ENCODE results near the gene PLIN4. TPM values are rescaled to one million over a fixed set of nuclear protein-coding genes. Genes with fewer than 3 reads are reported as not detected.

Gene PLIN4
- total and polyA plus RNA-seq, 2 experiments from 2014 or later, result 0.08 TPM; not detected in 1

- no peaks in the 10 kb centered on the region for H3F3A ChIP-seq (ENCODE audit: insufficient read depth)
- H3K4me3 ChIP-seq, result no peak overlapping the region
- H2AFZ ChIP-seq, result no peak overlapping the region
- H3K4me1 ChIP-seq (ENCODE audit: insufficient read depth), result no peaks in the 10 kb centered on the region
- no peaks in the 10 kb centered on the region for H3K9me2 ChIP-seq (ENCODE audit: insufficient read depth)
- no peak overlapping the region for H3K4me2 ChIP-seq (ENCODE audit: unreplicated experiment)
- no peaks in the 10 kb centered on the region for H4K20me1 ChIP-seq (ENCODE audit: insufficient read depth)
- DNase-seq, result no peak
- H3K27me3 ChIP-seq (replicated peaks; ENCODE audit: insufficient read depth), result no peaks in the 10 kb centered on the region
- H3K27ac ChIP-seq, result no peak overlapping the region
- no peaks in the 10 kb centered on the region for H3K79me2 ChIP-seq (ENCODE audit: insufficient read depth)
- H3K9ac ChIP-seq, result no peak overlapping the region
- H3K36me3 ChIP-seq (ENCODE audit: low read depth), result no peaks in the 10 kb centered on the region; the same call in 1 of the 2 replicates
- in situ Hi-C loops (cut with MboI), result no loop called here
- no peaks in the 10 kb centered on the region for H3K9me3 ChIP-seq (ENCODE audit: low read depth)
- TF ChIP-seq EZH2phosphoT487 (IDR thresholded peaks at IDR 0.05; ENCODE audit: insufficient read depth, low read depth) (no peak), EZH2 (IDR thresholded peaks at IDR 0.05; ENCODE audit: insufficient read depth, poor library complexity, severe bottlenecking) (no peak)
- WGBS, 2 experiments (ENCODE audit: low coverage in 1 of 2, low lambda C conversion rate in 2 of 2, missing lambda C conversion rate in 2 of 2), result 94 to 96% methylated on average over 11 to 15 of the region's 15 CpGs
These were observed 18.4 kb downstream of the PLIN4 start for GRCh38 chr19:4499855-4500254.

DNA sequence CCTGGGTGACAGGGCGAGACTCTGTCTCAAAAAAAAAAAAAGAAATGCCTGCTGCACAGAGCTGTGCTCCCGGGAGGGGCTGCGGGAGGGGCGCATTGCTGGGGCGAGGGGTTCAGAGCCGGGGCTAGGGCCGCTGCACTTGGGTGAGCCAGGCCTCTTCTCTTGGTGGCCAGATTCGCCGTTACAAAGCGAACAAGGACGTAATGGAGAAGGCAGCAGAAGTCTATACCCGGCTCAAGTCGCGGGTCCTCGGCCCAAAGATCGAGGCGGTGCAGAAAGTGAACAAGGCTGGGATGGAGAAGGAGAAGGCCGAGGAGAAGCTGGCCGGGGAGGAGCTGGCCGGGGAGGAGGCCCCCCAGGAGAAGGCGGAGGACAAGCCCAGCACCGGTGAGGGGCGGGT is 19.0 kb downstream of the PLIN4 start:
- Histone ChIP-seq H2AFZ (no peak overlapping the region), H3F3A (ENCODE audit: insufficient read depth) (no peaks in the 10 kb centered on the region), H3K9me3 (ENCODE audit: low read depth) (no peaks in the 10 kb centered on the region), H3K27me3 (replicated peaks; ENCODE audit: insufficient read depth) (no peaks in the 10 kb centered on the region), H3K79me2 (ENCODE audit: insufficient read depth) (no peaks in the 10 kb centered on the region), H3K4me3 (no peak overlapping the region), H3K4me1 (ENCODE audit: insufficient read depth) (no peaks in the 10 kb centered on the region), H3K9me2 (ENCODE audit: insufficient read depth) (no peaks in the 10 kb centered on the region), H3K4me2 (ENCODE audit: unreplicated experiment) (no peak overlapping the region), H4K20me1 (ENCODE audit: insufficient read depth) (no peaks in the 10 kb centered on the region), H3K36me3 (ENCODE audit: low read depth) (no peaks in the 10 kb centered on the region; the same call in 1 of the 2 replicates), H3K27ac (no peak overlapping the region), H3K9ac (no peak overlapping the region)
- DNase-seq, result no peak
- TF ChIP-seq EZH2phosphoT487 (IDR thresholded peaks at IDR 0.05; ENCODE audit: insufficient read depth, low read depth), result no peak
- TF ChIP-seq EZH2 (IDR thresholded peaks at IDR 0.05; ENCODE audit: insufficient read depth, poor library complexity, severe bottlenecking), result no peak
- WGBS, 2 experiments (ENCODE audit: low coverage in 1 of 2, low lambda C conversion rate in 2 of 2, missing lambda C conversion rate in 2 of 2), result 90 to 95% methylated on average over 11 to 23 of the region's 23 CpGs
- in situ Hi-C loops (cut with MboI), result no loop called here

- no peak overlapping the region for H2AFZ ChIP-seq
- no peaks in the 10 kb centered on the region; the same call in 1 of the 2 replicates for H3K36me3 ChIP-seq (ENCODE audit: low read depth)
- no peak overlapping the region for H3K4me3 ChIP-seq
- H3K79me2 ChIP-seq (ENCODE audit: insufficient read depth), result no peaks in the 10 kb centered on the region
- no peak for DNase-seq
- H3K27ac ChIP-seq, result no peak overlapping the region
- no peaks in the 10 kb centered on the region for H3K9me3 ChIP-seq (ENCODE audit: low read depth)
- H3K9ac ChIP-seq, result no peak overlapping the region
- H3K4me1 ChIP-seq (ENCODE audit: insufficient read depth), result no peaks in the 10 kb centered on the region
- H3F3A ChIP-seq (ENCODE audit: insufficient read depth), result no peaks in the 10 kb centered on the region
- no peak overlapping the region for H3K4me2 ChIP-seq (ENCODE audit: unreplicated experiment)
- TF ChIP-seq EZH2 (IDR thresholded peaks at IDR 0.05; ENCODE audit: insufficient read depth, poor library complexity, severe bottlenecking), result no peak
- no peak for TF ChIP-seq EZH2phosphoT487 (IDR thresholded peaks at IDR 0.05; ENCODE audit: insufficient read depth, low read depth)
- WGBS, 2 experiments (ENCODE audit: low coverage in 1 of 2, low lambda C conversion rate in 2 of 2, missing lambda C conversion rate in 2 of 2), result 95 to 96% methylated on average over 11 to 12 of the region's 12 CpGs
- in situ Hi-C loops (cut with MboI), result no loop called here
- H3K9me2 ChIP-seq (ENCODE audit: insufficient read depth), result no peaks in the 10 kb centered on the region
- no peaks in the 10 kb centered on the region for H4K20me1 ChIP-seq (ENCODE audit: insufficient read depth)
- no peaks in the 10 kb centered on the region for H3K27me3 ChIP-seq (replicated peaks; ENCODE audit: insufficient read depth)
These were observed 19.6 kb downstream of the PLIN4 start for GRCh38 chr19:4498694-4499093.

- Histone ChIP-seq H3K9me3 (ENCODE audit: low read depth) (no peaks in the 10 kb centered on the region), H2AFZ (no peak overlapping the region), H3K9me2 (ENCODE audit: insufficient read depth) (no peaks in the 10 kb centered on the region), H4K20me1 (ENCODE audit: insufficient read depth) (no peaks in the 10 kb centered on the region), H3F3A (ENCODE audit: insufficient read depth) (no peaks in the 10 kb centered on the region), H3K27me3 (replicated peaks; ENCODE audit: insufficient read depth) (no peaks in the 10 kb centered on the region), H3K4me1 (ENCODE audit: insufficient read depth) (no peaks in the 10 kb centered on the region), H3K79me2 (ENCODE audit: insufficient read depth) (no peaks in the 10 kb centered on the region), H3K9ac (no peak overlapping the region), H3K4me3 (no peak overlapping the region), H3K36me3 (ENCODE audit: low read depth) (no peaks in the 10 kb centered on the region; the same call in 1 of the 2 replicates), H3K27ac (no peak overlapping the region), H3K4me2 (ENCODE audit: unreplicated experiment) (no peak overlapping the region)
- in situ Hi-C loops (cut with MboI), result no loop called here
- 87 to 92% methylated on average over 20 to 25 of the region's 25 CpGs for WGBS, 2 experiments (ENCODE audit: low coverage in 1 of 2, low lambda C conversion rate in 2 of 2, missing lambda C conversion rate in 2 of 2)
- no peak for DNase-seq
- TF ChIP-seq EZH2 (IDR thresholded peaks at IDR 0.05; ENCODE audit: insufficient read depth, poor library complexity, severe bottlenecking) (no peak), EZH2phosphoT487 (IDR thresholded peaks at IDR 0.05; ENCODE audit: insufficient read depth, low read depth) (no peak)
These were observed 20.4 kb downstream of the PLIN4 start for GRCh38 chr19:4497770-4498389.
